Effector memory CD4-positive, alpha-beta T cell (primary cell): ENCODE measurements around the gene VAMP4.
A peak's percentile ranks its signal among the peaks of the same experiment; 100 is the strongest.

Experiments
- DNase-seq, 3 donors: peaks; one replicate each; pipeline ENCODE4 v3.0.0-alpha.2; 2020
- H3K27ac ChIP-seq: 2 replicates; pipeline ENCODE4 v1.7.0; 2013; ENCODE audit warnings: mild to moderate bottlenecking, low read length, moderate library complexity; ENCODE audit not compliant: insufficient read depth, poor library complexity, severe bottlenecking
- H3K27me3 ChIP-seq: replicated peaks from 2 replicates; pipeline ENCODE4 v1.7.0; 2013; ENCODE audit warnings: mild to moderate bottlenecking, low read length; ENCODE audit not compliant: insufficient read depth, control insufficient read depth, poor library complexity, severe bottlenecking
- H3K36me3 ChIP-seq: 2 replicates; pipeline ENCODE4 v1.7.0; 2013; ENCODE audit warnings: mild to moderate bottlenecking, low read length, moderate library complexity; ENCODE audit not compliant: control insufficient read depth, insufficient read depth
- H3K4me1 ChIP-seq: 2 replicates; pipeline ENCODE4 v1.7.0; 2013; ENCODE audit warnings: low read length, mild to moderate bottlenecking; ENCODE audit not compliant: control insufficient read depth, insufficient read depth, poor library complexity, severe bottlenecking
- H3K4me3 ChIP-seq: 2 replicates; pipeline ENCODE4 v1.7.0; 2013; ENCODE audit warnings: low read length, low read depth, mild to moderate bottlenecking; ENCODE audit not compliant: insufficient read depth, poor library complexity, severe bottlenecking
- H3K9me3 ChIP-seq: 2 replicates; pipeline ENCODE4 v1.7.0; 2013; ENCODE audit warnings: mild to moderate bottlenecking, low read length, moderate library complexity; ENCODE audit not compliant: control insufficient read depth

VAMP4 gene

DNA sequence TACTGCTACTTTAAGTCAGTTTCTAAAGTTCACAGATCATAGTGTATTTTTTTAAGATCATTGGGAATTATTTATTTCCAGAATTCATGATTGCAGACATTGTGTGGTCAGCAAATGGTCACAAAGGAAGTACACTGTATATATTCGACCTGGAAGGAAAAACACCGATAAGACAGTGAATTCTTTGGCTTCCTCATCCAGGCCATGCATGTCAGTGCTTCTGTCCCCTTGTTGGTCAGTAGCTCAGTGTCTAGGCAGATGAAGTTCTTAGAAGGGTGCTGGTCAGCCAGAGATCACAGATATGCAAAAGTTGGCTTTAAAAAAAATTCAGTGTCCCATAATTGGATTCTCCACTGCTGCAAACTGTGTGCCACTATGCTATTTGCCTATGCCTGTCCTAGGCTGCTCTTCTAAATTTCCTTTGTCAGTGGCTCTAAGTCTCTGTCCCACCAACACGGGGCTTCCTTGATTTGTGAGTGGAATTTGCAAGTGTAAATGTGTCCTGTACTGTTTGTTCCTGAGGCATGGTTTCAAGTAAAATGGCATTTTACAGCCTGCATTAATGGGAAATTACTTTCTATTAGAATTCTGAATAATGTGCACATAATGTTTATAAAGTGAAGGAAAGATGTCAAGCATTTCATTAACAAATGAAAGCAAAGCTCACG is 12.0 kb upstream of the VAMP4 start:
- no peaks in the 10 kb centered on the region for H3K36me3 ChIP-seq
- H3K4me1 ChIP-seq, result no peaks in the 10 kb centered on the region
- H3K9me3 ChIP-seq, result no peaks in the 10 kb centered on the region
- DNase-seq, result no peak
- H3K27me3 ChIP-seq, result peaks cover 3% of the 10 kb centered on the region
- H3K4me3 ChIP-seq, result no peak overlapping the region
- no peak overlapping the region for H3K27ac ChIP-seq

DNA sequence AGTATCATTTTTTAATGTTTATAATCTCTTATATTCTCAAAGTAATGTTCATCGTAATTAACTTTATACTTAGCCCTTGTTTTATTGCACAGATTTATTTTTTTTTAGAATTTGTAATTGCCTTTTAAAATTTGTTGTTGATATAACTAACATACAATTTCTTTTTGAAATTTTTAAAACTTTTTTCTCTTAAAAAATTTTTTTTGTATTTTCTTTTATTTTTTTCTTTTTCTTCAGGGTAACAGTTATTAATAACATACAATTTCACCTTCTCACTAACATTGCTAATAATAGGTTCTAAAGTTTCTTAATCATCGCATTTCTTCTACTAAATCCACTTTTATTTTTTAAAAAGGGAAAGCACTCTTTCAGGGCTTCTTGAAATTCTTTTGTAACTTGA is 11.3 kb upstream of the VAMP4 start:
- no peaks in the 10 kb centered on the region for H3K9me3 ChIP-seq
- H3K4me1 ChIP-seq, result no peaks in the 10 kb centered on the region
- peaks cover 3% of the 10 kb centered on the region for H3K27me3 ChIP-seq
- no peak overlapping the region for H3K4me3 ChIP-seq
- H3K27ac ChIP-seq, result no peak overlapping the region
- H3K36me3 ChIP-seq, result no peaks in the 10 kb centered on the region
- no peak for DNase-seq

DNA sequence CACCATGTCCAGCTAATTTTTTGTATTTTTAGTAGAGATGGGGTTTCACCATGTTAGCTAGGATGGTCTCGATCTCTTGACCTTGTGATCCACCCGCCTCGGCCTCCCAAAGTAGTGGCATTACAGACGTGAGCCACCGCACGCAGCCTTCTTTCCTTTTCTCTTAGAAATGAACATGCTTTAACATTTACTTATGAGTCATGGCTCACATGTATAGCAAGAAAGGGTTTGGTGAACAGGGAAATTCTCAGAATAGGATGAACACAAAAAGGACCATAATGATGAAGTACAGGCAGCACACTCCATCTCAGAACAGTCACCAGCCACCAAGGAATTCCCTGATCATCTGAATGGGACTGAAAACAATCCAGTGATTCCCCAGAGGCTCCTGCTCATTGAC is 9.4 kb upstream of the VAMP4 start:
- H3K27ac ChIP-seq, result no peak overlapping the region
- no peak overlapping the region for H3K4me3 ChIP-seq
- no peaks in the 10 kb centered on the region for H3K4me1 ChIP-seq
- DNase-seq, result no peak
- H3K27me3 ChIP-seq, result no peaks in the 10 kb centered on the region
- H3K36me3 ChIP-seq, result no peaks in the 10 kb centered on the region
- H3K9me3 ChIP-seq, result no peaks in the 10 kb centered on the region

DNA sequence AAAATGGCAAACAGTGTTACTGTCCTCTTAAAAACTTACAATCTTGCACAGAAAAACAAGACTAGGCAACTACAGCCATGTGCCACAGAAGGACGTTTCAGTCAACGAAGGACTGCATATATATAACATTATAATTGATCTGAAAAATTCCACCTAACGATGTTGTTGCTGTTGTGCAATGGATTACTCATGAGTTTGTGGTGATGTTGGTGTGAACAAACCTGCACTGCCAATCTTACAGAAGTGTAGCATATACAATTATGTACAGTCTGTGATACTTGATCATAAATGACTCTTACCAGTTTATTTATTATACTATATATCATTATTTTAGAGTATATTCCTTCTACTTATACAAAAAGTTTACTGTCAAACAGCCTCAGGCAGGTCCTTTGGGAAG is 6.8 kb upstream of the VAMP4 start:
- peaks cover under 1% of the 10 kb centered on the region for H3K4me1 ChIP-seq
- H3K27ac ChIP-seq, result no peak overlapping the region
- H3K4me3 ChIP-seq, result no peak overlapping the region
- no peaks in the 10 kb centered on the region for H3K36me3 ChIP-seq
- no peaks in the 10 kb centered on the region for H3K27me3 ChIP-seq
- no peak for DNase-seq
- H3K9me3 ChIP-seq, result no peaks in the 10 kb centered on the region

DNA sequence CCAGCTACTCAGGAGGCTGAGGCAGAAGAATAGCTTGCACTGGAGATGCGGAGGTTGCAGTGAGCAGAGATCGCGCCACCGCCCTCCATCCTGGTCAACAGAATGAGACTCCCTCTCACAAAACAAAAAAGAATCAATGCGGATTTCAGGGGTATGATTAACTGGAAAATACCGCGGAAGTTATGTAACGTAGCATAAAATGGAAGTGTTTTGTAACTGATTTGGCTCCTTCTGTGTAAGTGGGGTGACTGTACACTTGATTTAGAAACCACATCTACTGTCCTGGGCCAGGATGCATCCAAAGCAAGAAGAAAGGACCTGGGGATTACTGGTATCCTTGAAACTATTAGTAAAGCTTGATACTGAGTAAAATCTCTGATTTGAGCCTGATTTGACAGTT is 3.1 kb upstream of the VAMP4 start:
- Histone ChIP-seq H3K27me3 (no peaks in the 10 kb centered on the region), H3K4me1 (peaks cover 9% of the 10 kb centered on the region), H3K36me3 (no peaks in the 10 kb centered on the region), H3K27ac (no peak overlapping the region), H3K9me3 (no peaks in the 10 kb centered on the region), H3K4me3 (no peak overlapping the region)
- no peak for DNase-seq

DNA sequence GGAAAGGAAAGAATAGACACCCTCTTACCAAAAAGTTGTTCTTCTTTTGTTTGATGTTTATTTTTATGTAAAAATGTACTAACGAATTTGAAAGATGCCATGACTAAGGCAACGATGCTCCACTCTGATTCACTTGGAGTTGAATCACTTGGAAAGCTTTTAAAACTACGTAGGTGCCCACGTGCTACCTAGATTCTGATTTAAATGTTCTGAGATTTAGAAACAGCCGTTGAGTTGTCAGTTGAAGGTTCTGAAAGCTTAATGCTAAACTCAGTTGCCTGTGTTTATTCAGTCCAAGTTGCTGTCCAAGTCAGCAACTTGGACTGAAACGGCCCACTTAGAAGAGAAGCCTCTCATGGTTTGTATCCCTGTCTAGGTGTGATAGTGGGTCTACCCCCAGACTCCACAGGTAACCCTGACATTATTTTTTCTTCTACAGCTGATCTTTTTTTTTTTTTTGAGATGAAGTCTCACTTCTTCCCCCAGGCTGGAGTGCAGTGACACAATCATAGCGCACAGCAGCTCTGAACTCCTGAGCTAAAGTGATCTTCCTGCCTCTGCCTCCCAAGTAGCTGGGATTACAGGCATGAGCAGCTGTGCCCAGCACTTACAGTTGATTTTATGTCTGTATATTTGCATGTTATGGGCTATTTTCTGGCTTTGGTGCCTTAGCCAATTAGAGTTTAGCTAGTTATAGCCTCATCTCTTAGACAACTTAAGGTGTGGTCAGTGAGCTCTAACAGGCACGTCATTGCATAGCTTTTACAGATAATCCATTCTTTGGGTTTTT is 1.4 kb upstream of the VAMP4 start:
- Histone ChIP-seq H3K27me3 (no peaks in the 10 kb centered on the region), H3K4me1 (peaks cover 15% of the 10 kb centered on the region), H3K4me3 (peak overlapping the region; percentile 91), H3K36me3 (no peaks in the 10 kb centered on the region), H3K27ac (peak overlapping the region; percentile 96), H3K9me3 (no peaks in the 10 kb centered on the region)
- DNase-seq, result no peak

DNA sequence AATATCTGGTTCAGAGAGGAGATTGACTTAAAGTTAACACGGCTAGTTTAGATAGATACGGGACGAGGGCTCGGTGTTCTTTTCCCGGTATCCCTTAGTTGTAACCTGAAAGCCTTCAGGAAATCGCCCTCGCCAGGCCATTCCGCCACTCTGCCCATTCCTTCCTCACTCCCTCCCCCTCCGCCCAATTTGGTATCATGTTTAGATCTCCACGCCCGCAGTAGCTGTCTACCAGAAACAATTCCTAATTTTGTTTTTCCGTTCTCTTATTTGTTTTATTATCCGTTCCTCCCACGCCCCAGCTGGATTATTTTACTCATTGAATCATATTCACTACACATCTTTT is 685 bp upstream of the VAMP4 start:
- Histone ChIP-seq H3K27me3 (no peaks in the 10 kb centered on the region), H3K4me3 (peak overlapping the region; percentile 91), H3K9me3 (no peaks in the 10 kb centered on the region), H3K27ac (peak overlapping the region; percentile 96), H3K4me1 (peaks cover 15% of the 10 kb centered on the region), H3K36me3 (no peaks in the 10 kb centered on the region)
- peak in 1 of 3 donors; percentile 12 for DNase-seq

DNA sequence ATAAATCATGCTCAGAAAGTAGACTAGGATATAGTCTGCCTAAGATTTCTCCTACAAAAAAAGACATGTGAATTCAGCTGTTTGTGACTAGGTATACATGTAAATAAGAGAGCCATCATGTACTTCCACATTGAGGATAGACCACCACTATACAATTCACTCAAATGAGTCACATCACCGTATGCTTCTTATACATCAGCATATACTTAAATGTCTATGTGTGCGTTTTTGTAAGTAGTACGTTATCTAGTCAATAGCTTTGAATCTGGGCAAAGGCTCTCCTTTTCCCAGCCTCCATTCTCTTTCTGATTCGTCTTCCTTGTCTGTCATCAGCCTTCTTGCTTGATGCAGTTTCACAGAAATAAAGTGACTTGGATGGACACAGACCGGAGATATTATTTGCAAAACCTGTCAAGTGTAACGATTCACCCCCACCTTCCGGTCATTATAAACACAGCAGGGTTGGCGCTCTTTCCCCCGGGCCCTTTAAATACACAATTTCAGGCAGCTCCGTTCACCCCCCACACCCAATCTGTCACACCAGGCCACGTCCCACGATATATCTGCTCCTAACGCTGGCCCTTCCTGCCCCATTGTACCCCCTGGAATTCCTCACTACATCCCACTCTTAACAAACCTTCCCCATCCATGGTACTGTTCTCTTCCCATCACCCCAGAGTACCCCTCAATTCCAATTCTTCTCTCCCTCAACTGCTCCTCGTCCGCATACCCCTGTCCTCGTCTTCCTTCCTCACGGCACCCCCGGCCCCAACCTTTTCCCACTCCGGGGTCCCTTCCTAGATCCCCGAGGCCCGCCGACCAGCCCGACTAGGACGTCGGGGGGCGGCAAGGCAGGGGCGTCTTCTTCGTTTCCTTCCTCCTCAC is 636 bp downstream of the VAMP4 start:
- Histone ChIP-seq H3K36me3 (peaks cover 8% of the 10 kb centered on the region), H3K9me3 (no peaks in the 10 kb centered on the region), H3K4me3 (peak overlapping the region; percentile 91), H3K4me1 (peaks cover 15% of the 10 kb centered on the region), H3K27ac (peak overlapping the region; percentile 96), H3K27me3 (no peaks in the 10 kb centered on the region)
- DNase-seq, result peak in 2 of 3 donors; percentile 4 to 25

DNA sequence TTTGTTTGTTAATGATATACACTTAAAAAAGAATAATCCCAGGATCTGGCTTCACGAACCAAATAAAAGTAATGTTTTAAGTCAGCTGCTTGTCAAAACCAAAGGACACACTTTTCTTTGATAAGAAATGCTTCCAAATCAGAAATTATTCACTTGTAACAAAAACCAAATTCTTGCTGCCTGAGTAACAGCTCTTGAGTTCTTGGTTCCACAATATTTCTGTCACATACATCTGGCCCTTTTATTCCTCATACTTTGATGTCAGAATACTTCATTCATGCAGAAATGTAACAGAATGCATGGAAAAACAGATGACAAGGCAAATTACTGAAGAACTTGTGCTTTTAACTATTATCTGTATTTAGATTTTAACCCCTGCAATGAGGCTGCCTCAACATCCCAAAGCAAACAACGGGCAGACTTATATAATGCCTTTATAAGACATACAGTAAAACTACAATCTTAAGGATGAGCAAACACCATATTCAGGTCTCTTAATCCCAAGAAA is 1.5 kb downstream of the VAMP4 start:
- Histone ChIP-seq H3K9me3 (no peaks in the 10 kb centered on the region), H3K4me1 (peaks cover 16% of the 10 kb centered on the region), H3K36me3 (peaks cover 12% of the 10 kb centered on the region), H3K27ac (peak overlapping the region; percentile 96), H3K4me3 (peak overlapping the region; percentile 91), H3K27me3 (no peaks in the 10 kb centered on the region)
- no peak for DNase-seq
